Measurements from ENCODE around the gene TP53I11.

GRCh38 chr11:44976576-44976975 is 25.9 kb upstream of the TP53I11 start:
- no peak for TF ChIP-seq EZH2 (IDR thresholded peaks at IDR 0.05; ENCODE audit: borderline replicate concordance, insufficient read depth, low read depth, low read length, poor library complexity, severe bottlenecking)
- TF ChIP-seq CTCF (IDR thresholded peaks at IDR 0.05) = no peak

Measured in B cell (primary cell).